ENCODE data around the gene ATP5F1E. TPM values are rescaled to one million over a fixed set of nuclear protein-coding genes. Genes with fewer than 3 reads are reported as not detected.
A peak's percentile ranks its signal among the peaks of the same experiment; 100 is the strongest.

ATP5F1E gene
- total RNA-seq, 4 donors from 2014 or later, result 27.1 to 38.2 (median 33.7) TPM

- Histone ChIP-seq H3K27me3 (no peaks in the 10 kb centered on the region), H3K36me3 (peaks cover 0 to 11% of the 10 kb centered on the region in 2 donors), H3K4me1 (peaks cover 16 to 27% of the 10 kb centered on the region in 2 donors), H3K4me3 (peak overlapping the region; percentile 65 to 78 (median 76)), H3K27ac (peak overlapping the region; percentile 68 to 82 (median 78)), H3K9me3 (no peaks in the 10 kb centered on the region)
- in situ Hi-C loops (cut with MboI; ENCODE audit: low sequenced_read_pairs in 4 of 4) (no loop called here), intact Hi-C loops (cut with DNase I; ENCODE audit: low total_unique reads) (no loop called here)
- TF ChIP-seq POLR2A (IDR thresholded peaks at IDR 0.05) (no peak), CTCF (IDR thresholded peaks at IDR 0.05 in 4 of 5, conservative IDR thresholded peaks at IDR 0.05 in 1 of 5) (no peak)
- DNase-seq (no peak), ATAC-seq (peak; percentile 7 to 12)
Measured at GRCh38 chr20:59006167-59006863, 25.8 kb downstream of the ATP5F1E start.

GRCh38 chr20:59005523-59006166 lies 26.5 kb downstream of the ATP5F1E start:
- peaks cover 16 to 27% of the 10 kb centered on the region in 2 donors for H3K4me1 ChIP-seq
- TF ChIP-seq POLR2A (IDR thresholded peaks at IDR 0.05), result no peak
- TF ChIP-seq CTCF (IDR thresholded peaks at IDR 0.05 in 4 of 5, conservative IDR thresholded peaks at IDR 0.05 in 1 of 5), result no peak
- no peaks in the 10 kb centered on the region for H3K9me3 ChIP-seq
- intact Hi-C loops (cut with DNase I; ENCODE audit: low total_unique reads), result no loop called here
- peak overlapping the region; percentile 68 to 82 (median 78) for H3K27ac ChIP-seq
- in situ Hi-C loops (cut with MboI; ENCODE audit: low sequenced_read_pairs in 4 of 4), result no loop called here
- peak overlapping the region; percentile 65 to 78 (median 76) for H3K4me3 ChIP-seq
- DNase-seq (no peak), ATAC-seq (no peak)
- no peaks in the 10 kb centered on the region for H3K27me3 ChIP-seq
- H3K36me3 ChIP-seq, result peaks cover 0 to 15% of the 10 kb centered on the region in 2 donors

- Histone ChIP-seq H3K27me3 (no peaks in the 10 kb centered on the region), H3K4me1 (peaks cover 16 to 27% of the 10 kb centered on the region in 2 donors), H3K36me3 (peaks cover 0 to 15% of the 10 kb centered on the region in 2 donors), H3K27ac (peak overlapping the region; percentile 68 to 82 (median 78)), H3K4me3 (peak overlapping the region; percentile 20 to 78 (median 70)), H3K9me3 (no peaks in the 10 kb centered on the region)
- intact Hi-C loops (cut with DNase I; ENCODE audit: low total_unique reads) (no loop called here), in situ Hi-C loops (cut with MboI; ENCODE audit: low sequenced_read_pairs in 4 of 4) (no loop called here)
- DNase-seq (peak in 1 of 2 donors; percentile 39), ATAC-seq (no peak)
- TF ChIP-seq POLR2A (IDR thresholded peaks at IDR 0.05) (no peak), CTCF (IDR thresholded peaks at IDR 0.05 in 4 of 5, conservative IDR thresholded peaks at IDR 0.05 in 1 of 5) (no peak)
Measured at GRCh38 chr20:59004763-59005522, 27.2 kb downstream of the ATP5F1E start.

- DNase-seq (peak in 1 of 2 donors; percentile 44), ATAC-seq (no peak)
- Histone ChIP-seq H3K36me3 (peaks cover 0 to 15% of the 10 kb centered on the region in 2 donors), H3K4me1 (peaks cover 16 to 27% of the 10 kb centered on the region in 2 donors), H3K27me3 (no peaks in the 10 kb centered on the region), H3K27ac (peak overlapping the region; percentile 29 to 82 (median 78)), H3K9me3 (no peaks in the 10 kb centered on the region), H3K4me3 (peak overlapping the region in 1 of 4 donors; percentile 75)
- in situ Hi-C loops (cut with MboI; ENCODE audit: low sequenced_read_pairs in 4 of 4) (no loop called here), intact Hi-C loops (cut with DNase I; ENCODE audit: low total_unique reads) (no loop called here)
- TF ChIP-seq POLR2A (IDR thresholded peaks at IDR 0.05) (no peak), CTCF (IDR thresholded peaks at IDR 0.05 in 4 of 5, conservative IDR thresholded peaks at IDR 0.05 in 1 of 5) (no peak)
Measured at GRCh38 chr20:59004493-59004762, 27.7 kb downstream of the ATP5F1E start.

All from gastrocnemius medialis (tissue), 4 donors.